Cerebellar cortex (tissue), 1 donor: ENCODE data around the gene CARD14.

ENCODE experiments used
- DNase-seq: peaks from one replicate; pipeline ENCODE4 v3.0.0-alpha.2; 2015; ENCODE audit warnings: low spot score

CARD14 gene

DNA sequence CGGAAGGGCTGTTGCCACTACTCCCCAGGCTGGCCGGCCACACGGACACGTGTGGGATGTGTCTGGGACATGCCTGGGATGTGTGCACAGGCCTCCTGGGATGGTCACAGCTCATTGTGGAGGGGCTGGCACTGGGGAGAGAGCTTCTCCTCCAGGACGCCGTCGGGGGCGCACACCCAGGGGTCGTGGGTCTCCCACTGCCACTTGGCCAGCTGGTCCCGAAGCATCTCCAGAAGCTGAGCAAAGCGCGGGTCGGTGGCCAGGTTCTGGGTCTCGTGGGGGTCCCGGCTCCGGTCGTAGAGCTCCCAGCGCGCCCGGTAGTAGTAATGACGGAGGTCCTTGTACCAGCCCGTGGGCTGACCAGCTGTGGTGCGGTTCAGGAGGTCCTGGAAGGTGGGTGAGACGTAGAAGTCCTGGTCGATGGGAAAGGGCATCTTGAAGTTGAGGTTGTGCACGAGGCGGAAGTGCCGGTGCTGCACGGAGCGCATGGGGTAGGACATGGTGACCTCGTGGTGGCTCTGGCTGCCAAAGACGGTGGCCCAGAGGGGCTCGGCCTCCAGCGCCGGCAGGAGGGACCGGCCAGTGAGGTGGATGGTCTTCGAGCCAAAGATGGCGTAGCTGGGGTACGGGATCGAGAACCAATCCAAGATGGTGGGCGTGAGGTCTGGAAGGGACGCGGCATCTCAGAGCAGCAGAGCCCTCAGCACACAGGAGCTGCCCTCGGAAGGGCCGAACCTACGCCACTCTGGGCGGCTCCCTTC is 40.7 kb downstream of the CARD14 start:
- no peak for DNase-seq

GRCh38 chr17:80212109-80212508 is 42.3 kb downstream of the CARD14 start:
- DNase-seq, result no peak

DNA sequence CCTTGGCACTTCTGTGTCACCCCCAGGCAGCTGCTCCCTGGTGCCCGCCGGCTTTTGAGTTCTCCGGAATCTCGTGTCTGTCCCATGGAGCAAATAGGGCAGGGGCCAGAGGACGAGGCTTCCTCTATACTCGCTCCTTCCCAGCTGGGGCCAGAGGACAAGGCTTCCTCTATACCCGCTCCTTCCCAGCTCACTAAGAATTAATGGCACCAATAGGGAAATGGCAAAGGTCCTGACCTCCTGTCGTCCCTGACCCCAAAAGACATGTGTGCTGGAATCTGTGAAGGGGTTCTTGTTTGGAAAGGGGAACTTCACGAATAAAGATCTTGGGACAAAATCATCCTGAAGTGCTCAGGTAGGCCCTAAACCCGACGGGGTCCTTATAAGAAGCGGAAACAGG is 42.7 kb downstream of the CARD14 start:
- no peak for DNase-seq

GRCh38 chr17:80212962-80213642 is 43.3 kb downstream of the CARD14 start:
- no peak for DNase-seq

- DNase-seq, result no peak
Measured at GRCh38 chr17:80213643-80213975, 43.8 kb downstream of the CARD14 start.

DNA sequence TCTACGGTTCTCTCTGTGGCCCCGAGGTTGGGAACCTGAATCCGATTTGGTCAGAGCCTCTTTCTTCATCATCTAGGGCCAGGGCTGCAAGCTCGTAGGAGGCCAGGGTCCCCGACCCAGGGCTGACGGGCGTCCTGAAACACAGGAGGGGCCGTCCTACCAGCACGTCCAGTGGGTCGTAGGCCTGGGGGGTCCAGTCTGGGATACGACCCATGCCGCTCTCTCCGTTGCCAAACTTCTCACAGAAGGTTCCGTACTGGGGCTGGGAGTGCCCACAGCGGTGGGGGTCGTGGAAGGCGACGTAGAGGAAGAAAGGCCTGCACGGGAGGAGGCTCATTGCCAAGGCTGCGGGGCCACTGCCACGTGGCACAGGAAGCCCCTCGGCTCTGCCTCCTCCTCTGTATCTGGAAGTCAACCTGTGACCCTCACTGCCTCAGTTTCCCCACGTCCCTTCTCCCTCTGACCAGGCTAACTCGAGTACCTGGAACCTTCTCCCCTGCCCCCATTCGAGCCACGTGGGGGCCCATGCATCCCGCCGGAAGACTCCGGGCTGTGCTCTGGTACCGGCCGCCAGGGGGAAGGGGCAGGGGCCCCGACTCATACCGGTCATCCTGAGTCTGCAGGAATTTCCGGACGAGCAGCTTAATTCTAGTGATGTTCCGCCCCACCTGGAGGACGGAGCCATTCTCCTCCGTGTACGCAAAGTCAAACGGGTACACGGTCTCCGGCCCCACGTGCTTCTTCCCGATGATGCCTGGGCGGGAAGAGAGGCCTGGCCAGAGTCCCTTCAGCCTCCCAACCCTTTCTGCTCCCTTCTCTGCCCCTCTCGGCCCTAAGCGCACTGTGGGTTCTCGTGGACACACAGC is 44.4 kb downstream of the CARD14 start:
- DNase-seq, result no peak

GRCh38 chr17:80214878-80215210 is 45.0 kb downstream of the CARD14 start:
- DNase-seq, result no peak

- no peak for DNase-seq
Measured at GRCh38 chr17:80216473-80217456, 46.9 kb downstream of the CARD14 start.

- DNase-seq, result no peak
Measured at GRCh38 chr17:80217703-80218362, 48.0 kb downstream of the CARD14 start.

DNA sequence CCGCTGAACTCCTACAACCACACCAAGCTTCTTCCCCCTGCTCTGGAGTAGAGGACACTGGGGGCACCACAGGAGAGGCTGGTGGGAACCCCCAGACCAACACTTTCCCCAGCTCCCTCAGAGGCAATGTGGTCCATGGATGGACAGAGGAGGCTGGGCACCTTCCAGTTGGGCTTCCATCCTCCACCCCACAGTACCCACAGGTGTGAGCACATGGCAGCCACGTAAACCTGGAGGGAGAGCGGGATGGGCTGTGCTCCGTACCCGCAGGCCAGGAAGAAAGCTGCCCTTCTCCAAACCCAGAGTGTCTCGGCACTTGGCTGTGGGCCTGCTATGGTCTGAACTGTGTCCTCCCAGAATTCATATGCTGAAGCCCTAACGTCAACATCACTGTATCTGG is 48.6 kb downstream of the CARD14 start:
- DNase-seq, result no peak

GRCh38 chr17:80219013-80219762 is 49.4 kb downstream of the CARD14 start:
- DNase-seq, result peak; percentile 10

GRCh38 chr17:80219763-80220053 is 49.9 kb downstream of the CARD14 start:
- no peak for DNase-seq

DNA sequence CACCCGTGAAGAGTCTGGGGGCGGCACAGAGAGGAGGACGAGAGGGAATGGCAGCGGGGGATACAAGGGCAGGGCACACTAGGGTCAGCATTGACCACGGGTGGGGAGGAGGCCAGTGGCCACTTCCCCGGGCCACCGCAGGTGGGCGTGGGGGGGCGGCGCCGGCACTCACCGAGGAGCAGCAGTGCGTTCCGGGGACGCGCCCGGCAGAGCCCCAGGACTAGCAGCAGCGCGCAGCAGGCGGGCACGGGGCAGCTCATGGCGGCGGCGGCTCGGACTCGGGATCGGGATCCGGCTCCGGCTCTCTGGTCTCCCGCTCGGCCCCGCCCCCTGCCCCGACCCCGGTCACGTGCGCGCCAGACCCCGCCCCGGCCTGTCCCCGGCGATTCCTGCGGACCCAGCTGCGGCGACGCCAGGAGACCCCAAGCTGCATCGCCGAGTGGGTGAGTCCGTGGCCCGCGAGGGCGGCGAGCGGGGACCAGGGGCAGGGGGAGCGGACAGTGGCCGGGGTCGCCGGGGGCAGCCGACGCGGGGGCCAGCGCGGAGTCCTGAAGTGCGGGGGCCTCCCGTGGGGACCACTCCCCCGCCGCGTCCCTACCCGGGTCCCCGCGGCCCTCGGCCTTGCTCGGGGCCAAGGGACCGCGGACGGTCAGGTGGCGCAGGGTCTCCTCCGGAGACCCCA is 50.4 kb downstream of the CARD14 start, which contains the start of the genes SGSH and SLC26A11:
Gene SGSH (minus strand): TSS at position 280 of the 682 bp plus-strand sequence. CDS start 20 bp downstream, at position 260.
Gene SLC26A11 (plus strand): TSS at position 374 of the 682 bp plus-strand sequence. CDS start 1,134 bp downstream, outside the sequence.
- peak; percentile 42 for DNase-seq

- DNase-seq, result no peak
Measured at GRCh38 chr17:80220736-80221215, 50.9 kb downstream of the CARD14 start.

GRCh38 chr17:80221351-80222105 is 51.7 kb downstream of the CARD14 start:
- no peak for DNase-seq

DNA sequence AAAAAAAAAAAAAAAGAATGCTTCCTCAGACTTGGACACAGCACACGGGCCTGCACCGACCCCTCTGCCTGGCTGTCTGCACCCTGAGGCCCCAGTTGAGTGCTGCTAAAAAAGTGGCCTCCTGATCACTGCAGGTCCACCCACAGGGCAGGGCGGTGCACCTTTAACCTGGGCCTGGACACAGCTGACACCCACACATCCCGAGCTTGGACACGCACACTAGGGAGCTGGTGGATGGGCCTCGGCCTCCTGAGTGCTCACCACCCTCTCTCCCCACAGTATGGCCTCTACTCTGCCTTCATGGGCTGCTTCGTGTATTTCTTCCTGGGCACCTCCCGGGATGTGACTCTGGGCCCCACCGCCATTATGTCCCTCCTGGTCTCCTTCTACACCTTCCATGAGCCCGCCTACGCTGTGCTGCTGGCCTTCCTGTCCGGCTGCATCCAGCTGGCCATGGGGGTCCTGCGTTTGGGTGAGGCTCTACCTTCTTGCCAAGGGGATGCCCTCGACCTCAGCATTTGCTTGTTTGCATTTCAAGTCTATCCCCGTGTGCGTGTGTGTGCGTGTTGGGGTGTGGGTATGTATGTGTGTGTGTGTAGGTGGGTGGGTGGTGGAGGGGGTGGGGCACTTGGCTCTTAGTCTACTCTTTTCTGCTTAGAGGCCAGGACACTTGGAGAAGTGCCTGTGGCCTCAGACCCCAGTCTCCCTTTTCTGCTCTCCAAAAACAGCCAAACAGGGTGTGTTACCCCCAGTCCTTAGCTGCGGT is 52.7 kb downstream of the CARD14 start:
- no peak for DNase-seq

DNA sequence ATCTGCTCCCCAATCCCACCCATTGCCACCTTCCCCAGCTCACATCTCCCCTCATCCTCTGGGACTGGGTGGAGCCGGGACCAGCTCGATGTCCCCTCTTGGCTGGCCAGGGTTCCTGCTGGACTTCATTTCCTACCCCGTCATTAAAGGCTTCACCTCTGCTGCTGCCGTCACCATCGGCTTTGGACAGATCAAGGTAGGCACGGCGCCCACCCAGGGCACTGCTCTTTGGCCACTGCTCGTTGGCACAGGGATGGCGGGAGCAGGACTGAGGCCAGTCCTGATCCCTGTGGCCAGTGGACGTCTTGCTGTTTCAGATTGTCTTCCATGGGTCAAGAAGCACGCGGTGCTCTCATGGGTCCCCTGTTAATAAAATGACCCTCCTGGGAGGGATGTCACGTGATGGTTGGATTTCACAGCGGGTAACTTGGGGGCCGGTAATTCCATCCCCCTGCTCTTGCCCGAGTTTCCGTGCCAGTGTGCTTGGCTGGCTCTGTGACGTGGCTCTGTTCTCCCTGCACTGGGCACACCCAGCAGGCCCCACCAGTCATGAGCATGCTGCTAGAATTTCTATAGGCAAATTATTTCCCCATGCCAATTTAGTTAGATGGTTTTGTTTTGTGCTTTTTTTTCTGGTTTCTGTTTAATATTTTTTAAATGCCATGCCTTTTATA is 53.4 kb downstream of the CARD14 start:
- no peak for DNase-seq
